LoVo (cell line): ENCODE results near the gene OR2W1.

ENCODE experiments used
- DNase-seq: peaks from one replicate; pipeline ENCODE4 v3.0.0-alpha.2; 2016; ENCODE audit warnings: low spot score

OR2W1 gene

DNA sequence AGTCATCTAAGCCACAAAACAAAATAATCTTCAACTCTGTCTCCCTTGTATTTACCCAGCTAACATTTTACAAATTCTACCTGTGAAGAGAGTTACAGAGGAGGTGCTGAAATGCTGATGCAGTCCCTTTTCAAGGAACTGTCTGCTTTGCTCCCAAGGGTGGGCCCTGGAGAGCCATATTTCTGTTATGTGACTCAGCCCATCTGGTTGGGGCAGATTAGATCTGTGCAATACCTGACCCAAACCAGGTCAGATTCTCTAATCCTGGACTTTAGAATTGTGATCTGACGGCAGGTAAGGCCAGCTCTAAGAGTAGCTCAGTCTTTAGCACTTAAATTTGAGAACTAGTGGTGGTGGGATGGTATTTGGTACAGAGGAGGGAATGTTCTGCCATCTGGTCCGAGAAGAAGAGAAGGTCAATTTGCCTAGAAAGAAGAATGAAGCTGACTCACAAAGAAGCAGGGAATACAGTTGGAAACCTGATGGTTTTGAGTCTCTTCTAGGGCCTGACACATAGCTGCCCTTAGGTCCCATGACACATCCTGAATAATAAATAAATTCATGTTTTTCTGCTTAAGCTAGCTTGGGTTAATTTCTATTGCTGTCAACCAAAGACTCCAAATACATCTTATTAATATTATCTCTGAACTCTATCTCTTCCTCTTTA is 48.0 kb downstream of the OR2W1 start:
- DNase-seq: no peak

DNA sequence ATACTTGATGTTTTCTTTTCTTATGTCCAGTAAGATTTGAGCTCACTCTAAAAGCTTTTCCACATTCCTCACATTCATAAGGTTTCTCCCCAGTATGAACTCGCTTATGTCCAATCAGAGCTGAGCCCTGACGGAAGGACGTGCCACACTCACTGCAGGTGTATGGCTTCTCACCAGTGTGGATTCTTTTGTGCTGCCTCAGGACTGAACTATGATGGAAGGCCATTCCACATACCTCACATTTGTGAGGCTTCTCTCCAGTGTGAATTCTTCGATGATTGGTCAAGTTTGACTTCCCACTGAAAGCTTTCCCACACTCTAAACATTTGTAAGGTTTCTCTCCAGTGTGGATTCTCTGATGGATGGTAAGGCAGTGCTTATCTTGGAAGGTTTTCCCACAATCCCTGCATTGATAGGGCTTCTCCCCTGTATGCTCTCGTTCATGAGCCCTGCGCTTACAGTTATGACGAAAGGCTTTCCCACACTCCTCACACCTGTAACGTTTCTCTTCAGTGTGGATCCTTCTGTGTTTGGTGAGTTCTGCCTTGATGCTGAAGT is 49.8 kb downstream of the OR2W1 start:
- no peak for DNase-seq
